Measurements from ENCODE around the gene LCMT1.
"Not testable (repeated sequence)": the region's sequence is repeated elsewhere in the genome, so short reads cannot be mapped to it uniquely, and the experiment has no call there.

LCMT1 gene

GRCh38 chr16:25111403-25112166, at the start of gene LCMT1:
Gene LCMT1, plus strand, starts transcription at chr16:25111742. Its CDS starts 142 bp downstream, at chr16:25111884.
- Histone ChIP-seq H3K4me1 (peaks cover 30% of the 10 kb centered on the region), H3K9ac (peak within 1 kb of the TSS; percentile 80), H3K9me3 (peaks cover 8% of the 10 kb centered on the region; the same call in 1 of the 2 replicates), H3K36me3 (peaks cover 15% of the 10 kb centered on the region; the same call in 1 of the 2 replicates), H3K4me2 (peak within 1 kb of the TSS; percentile 97), H3K27me3 (peaks cover 29% of the 10 kb centered on the region), H4K20me1 (peaks cover 35% of the 10 kb centered on the region), H3K4me3 (peak within 1 kb of the TSS; percentile 85), H3K27ac (peak within 1 kb of the TSS; percentile 56)
- peak; percentile 85 for TF ChIP-seq Cebpa-rat (IDR thresholded peaks at IDR 0.05)

DNA sequence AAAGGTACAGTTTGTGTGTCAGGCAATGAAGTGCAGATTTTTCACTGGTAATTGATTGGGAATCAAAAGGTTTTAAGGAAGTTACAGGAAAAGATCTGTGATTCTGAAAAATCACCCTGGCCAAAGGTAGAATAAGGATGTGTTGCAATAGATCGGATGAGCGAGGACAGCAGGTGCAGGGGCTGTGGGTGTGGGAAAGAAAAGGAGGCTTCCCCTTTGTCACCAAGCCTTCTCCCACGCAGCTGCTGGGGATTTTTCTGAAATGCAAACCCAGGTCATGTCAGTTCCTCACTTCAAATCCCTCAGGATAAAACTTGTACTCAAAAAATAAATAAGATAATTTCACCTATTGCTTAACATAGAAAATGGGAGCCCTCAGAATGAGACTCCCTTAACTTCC, 48.4 kb upstream of the LCMT1 start:
- H3K4me1 ChIP-seq, result peaks cover 48% of the 10 kb centered on the region
- no peak overlapping the region for H3K27ac ChIP-seq
- no peak overlapping the region for H3K4me3 ChIP-seq
- no peaks in the 10 kb centered on the region for H3K36me3 ChIP-seq
- no peak for TF ChIP-seq Cebpa-rat (IDR thresholded peaks at IDR 0.05)
- H4K20me1 ChIP-seq, result no peaks in the 10 kb centered on the region
- H3K27me3 ChIP-seq, result peaks cover 15% of the 10 kb centered on the region
- H3K9ac ChIP-seq, result no peak overlapping the region
- no peak overlapping the region; the same call in 1 of the 2 replicates for H3K4me2 ChIP-seq
- peaks cover 9% of the 10 kb centered on the region; the same call in 1 of the 2 replicates for H3K9me3 ChIP-seq

DNA sequence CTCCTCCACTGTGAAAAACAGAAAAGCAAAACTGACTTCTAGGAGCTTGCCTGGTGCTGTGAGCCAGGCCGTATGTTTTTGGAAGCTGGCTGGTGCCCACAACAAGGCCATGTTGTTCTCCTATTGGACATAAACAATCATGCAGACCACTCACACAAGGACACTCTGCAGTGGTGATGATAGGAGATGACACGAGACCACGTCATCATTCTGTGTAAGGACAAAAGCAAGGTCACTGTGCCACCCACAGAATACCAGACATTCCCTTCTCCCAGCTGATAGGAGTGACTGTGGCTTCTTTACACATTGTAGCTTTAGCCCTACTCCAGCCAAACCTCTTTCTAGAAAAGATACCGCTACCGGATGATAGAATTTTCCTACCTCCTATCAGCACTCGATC, 47.7 kb upstream of the LCMT1 start:
- Histone ChIP-seq H3K4me3 (no peak overlapping the region), H3K27me3 (peaks cover 15% of the 10 kb centered on the region), H3K27ac (no peak overlapping the region), H3K36me3 (no peaks in the 10 kb centered on the region), H3K9me3 (peaks cover 9% of the 10 kb centered on the region; the same call in 1 of the 2 replicates), H3K4me1 (peaks cover 48% of the 10 kb centered on the region), H3K9ac (no peak overlapping the region), H4K20me1 (no peaks in the 10 kb centered on the region), H3K4me2 (no peak overlapping the region; the same call in 1 of the 2 replicates)
- no peak for TF ChIP-seq Cebpa-rat (IDR thresholded peaks at IDR 0.05)

DNA sequence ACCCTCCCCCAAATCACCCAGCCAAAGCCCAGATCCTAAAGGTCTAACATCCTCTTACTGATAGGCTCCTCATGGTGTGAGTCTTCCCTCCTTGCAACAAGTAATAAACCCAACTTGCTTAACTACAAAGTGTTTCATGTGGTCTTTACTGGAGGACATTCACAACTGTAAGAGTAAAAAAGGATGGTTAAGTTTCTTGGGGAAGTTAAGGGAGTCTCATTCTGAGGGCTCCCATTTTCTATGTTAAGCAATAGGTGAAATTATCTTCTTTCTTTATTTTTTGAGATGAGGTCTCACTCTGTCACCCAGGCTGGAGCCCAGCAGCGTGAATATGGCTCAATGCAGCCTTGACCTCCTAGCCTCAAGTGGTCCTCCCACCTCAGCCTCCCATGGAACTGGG, 47.3 kb upstream of the LCMT1 start:
- peaks cover 15% of the 10 kb centered on the region for H3K27me3 ChIP-seq
- H4K20me1 ChIP-seq, H3K4me3 ChIP-seq, H3K9me3 ChIP-seq, H3K4me2 ChIP-seq, H3K36me3 ChIP-seq, H3K27ac ChIP-seq, H3K9ac ChIP-seq: not testable (repeated sequence)
- H3K4me1 ChIP-seq, result peaks cover 48% of the 10 kb centered on the region

- no peak overlapping the region for H3K9ac ChIP-seq
- peaks cover 9% of the 10 kb centered on the region; the same call in 1 of the 2 replicates for H3K9me3 ChIP-seq
- no peak overlapping the region for H3K4me2 ChIP-seq
- no peak for TF ChIP-seq Cebpa-rat (IDR thresholded peaks at IDR 0.05)
- H3K4me3 ChIP-seq, result no peak overlapping the region
- no peaks in the 10 kb centered on the region for H4K20me1 ChIP-seq
- H3K27ac ChIP-seq, result no peak overlapping the region
- H3K4me1 ChIP-seq, result peaks cover 48% of the 10 kb centered on the region
- H3K36me3 ChIP-seq, result no peaks in the 10 kb centered on the region
- peaks cover 15% of the 10 kb centered on the region for H3K27me3 ChIP-seq
Measured at GRCh38 chr16:25064937-25065336, 46.6 kb upstream of the LCMT1 start.

GRCh38 chr16:25065899-25066298, 45.6 kb upstream of the LCMT1 start:
- no peak for TF ChIP-seq Cebpa-rat (IDR thresholded peaks at IDR 0.05)
- Histone ChIP-seq H3K9ac (no peak overlapping the region), H3K4me2 (peak overlapping the region; percentile 91)

DNA sequence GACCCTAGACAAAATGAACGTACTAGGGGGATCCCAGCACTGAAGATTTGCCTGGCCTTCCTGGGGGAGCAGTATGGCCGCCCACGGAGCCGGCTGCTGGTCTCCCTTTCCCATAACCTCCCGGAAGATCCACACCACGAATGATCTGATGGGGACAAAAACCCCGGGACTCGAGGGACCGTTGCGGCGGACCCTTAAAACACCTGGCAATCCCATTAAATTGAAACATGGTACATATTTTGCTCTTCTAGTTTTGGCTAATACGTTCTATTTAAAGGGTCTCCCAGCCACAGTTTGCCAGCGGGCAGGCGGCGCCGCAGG, 45.2 kb upstream of the LCMT1 start:
- peak overlapping the region; percentile 16; the same call in 1 of the 2 replicates for H3K9ac ChIP-seq
- H3K9me3 ChIP-seq, result peaks cover 9% of the 10 kb centered on the region; the same call in 1 of the 2 replicates
- peaks cover 35% of the 10 kb centered on the region for H3K4me1 ChIP-seq
- H3K27me3 ChIP-seq, result peaks cover 15% of the 10 kb centered on the region
- H4K20me1 ChIP-seq, result no peaks in the 10 kb centered on the region
- H3K4me3 ChIP-seq, result peak overlapping the region; percentile 74
- peak overlapping the region; percentile 91 for H3K4me2 ChIP-seq
- no peak for TF ChIP-seq Cebpa-rat (IDR thresholded peaks at IDR 0.05)
- H3K36me3 ChIP-seq, result no peaks in the 10 kb centered on the region
- H3K27ac ChIP-seq, result peak overlapping the region; percentile 81

More at GRCh38 chr16:25065899-25066298, 45.6 kb upstream of the LCMT1 start:
- peaks cover 40% of the 10 kb centered on the region for H3K4me1 ChIP-seq
- H3K36me3 ChIP-seq, result no peaks in the 10 kb centered on the region
- H3K4me3 ChIP-seq, result peak overlapping the region; percentile 74
- H4K20me1 ChIP-seq, result no peaks in the 10 kb centered on the region
- peak overlapping the region; percentile 81 for H3K27ac ChIP-seq
- peaks cover 9% of the 10 kb centered on the region; the same call in 1 of the 2 replicates for H3K9me3 ChIP-seq
- H3K27me3 ChIP-seq, result peaks cover 15% of the 10 kb centered on the region

DNA sequence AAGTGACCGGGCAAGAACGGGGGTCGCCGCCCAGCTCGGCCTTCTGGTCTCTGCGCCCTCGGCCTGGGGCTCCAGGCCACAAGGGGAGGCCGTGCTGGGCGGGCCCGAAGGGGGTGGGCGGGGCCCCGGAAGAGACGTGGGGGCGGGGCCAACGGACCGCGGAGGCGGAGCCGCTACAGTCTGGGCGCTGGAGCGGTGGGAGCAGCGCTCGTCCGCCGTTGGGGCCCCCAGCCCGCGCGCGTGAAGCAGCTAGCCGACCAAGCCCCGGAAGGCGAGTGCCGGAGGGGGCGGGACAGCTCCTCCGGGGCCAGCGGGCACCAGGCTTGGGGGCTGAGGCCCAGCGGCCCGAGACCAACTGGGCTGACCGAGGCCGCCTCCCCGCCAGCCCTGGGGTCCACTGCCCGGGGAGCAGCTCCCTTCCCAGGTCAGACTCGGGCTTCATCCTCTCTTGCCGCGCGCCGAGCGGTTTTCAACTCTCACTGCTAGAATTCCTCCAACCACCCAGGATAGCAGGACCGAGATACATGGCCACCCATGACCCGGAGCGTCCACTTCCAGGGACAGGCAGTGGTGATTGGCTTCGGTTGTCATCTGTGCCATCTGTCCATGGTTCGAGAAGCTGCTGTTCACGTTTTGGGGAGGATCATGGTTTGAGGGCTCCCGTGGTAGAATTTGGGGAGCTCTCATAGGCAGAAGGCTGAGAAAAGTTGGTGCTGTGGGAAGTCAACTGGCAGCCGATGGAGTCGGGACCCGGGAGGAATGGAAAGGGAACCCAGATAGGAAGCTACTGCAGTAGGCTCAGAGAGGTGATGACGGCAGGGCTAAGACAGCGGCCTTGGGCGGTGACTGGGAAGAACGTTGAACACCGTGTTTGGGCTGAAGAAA, 44.6 kb upstream of the LCMT1 start:
- no peaks in the 10 kb centered on the region for H4K20me1 ChIP-seq
- peak overlapping the region; percentile 91 for H3K4me2 ChIP-seq
- peaks cover 15% of the 10 kb centered on the region for H3K27me3 ChIP-seq
- H3K4me3 ChIP-seq, result peak overlapping the region; percentile 74
- peaks cover 29% of the 10 kb centered on the region for H3K4me1 ChIP-seq
- peak overlapping the region; percentile 79 for H3K9ac ChIP-seq
- peak overlapping the region; percentile 81 for H3K27ac ChIP-seq
- peaks cover 9% of the 10 kb centered on the region; the same call in 1 of the 2 replicates for H3K9me3 ChIP-seq
- H3K36me3 ChIP-seq, result no peaks in the 10 kb centered on the region
- no peak for TF ChIP-seq Cebpa-rat (IDR thresholded peaks at IDR 0.05)

GRCh38 chr16:25073854-25074253, 37.7 kb upstream of the LCMT1 start:
- H3K36me3 ChIP-seq, result no peaks in the 10 kb centered on the region
- no peak overlapping the region for H3K9ac ChIP-seq
- H4K20me1 ChIP-seq, result no peaks in the 10 kb centered on the region
- TF ChIP-seq Cebpa-rat (IDR thresholded peaks at IDR 0.05), result no peak
- H3K4me3 ChIP-seq, result no peak overlapping the region
- H3K4me2 ChIP-seq, result no peak overlapping the region
- H3K27ac ChIP-seq, result no peak overlapping the region
- H3K9me3 ChIP-seq, result peaks cover 2% of the 10 kb centered on the region; the same call in 1 of the 2 replicates
- no peaks in the 10 kb centered on the region for H3K27me3 ChIP-seq
- H3K4me1 ChIP-seq, result no peaks in the 10 kb centered on the region
